ENCODE measurements around the gene MRAP. TPM values are rescaled to one million over a fixed set of nuclear protein-coding genes. Genes with fewer than 3 reads are reported as not detected.
"Not testable (repeated sequence)": the region's sequence is repeated elsewhere in the genome, so short reads cannot be mapped to it uniquely, and the experiment has no call there.

MRAP gene
- not detected in 2 replicates for total RNA-seq

DNA sequence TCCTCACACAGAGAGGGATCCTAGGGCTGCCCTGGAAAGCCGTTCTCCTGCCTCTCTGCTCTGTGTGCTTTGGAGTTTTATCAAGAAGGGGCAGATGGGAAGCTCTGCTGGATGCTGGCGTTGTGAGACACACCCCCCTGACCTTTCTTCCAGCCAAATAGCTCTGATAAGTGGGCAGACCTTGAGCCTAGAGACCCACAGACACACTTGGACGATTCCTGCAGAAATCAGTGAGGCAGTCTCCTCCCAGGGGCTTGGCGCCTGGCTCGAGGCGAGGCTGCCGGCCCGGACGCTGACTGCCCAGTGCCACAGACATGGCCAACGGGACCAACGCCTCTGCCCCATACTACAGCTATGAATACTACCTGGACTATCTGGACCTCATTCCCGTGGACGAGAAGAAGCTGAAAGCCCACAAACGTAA lies at the start of gene MRAP:
TSS of gene MRAP (plus strand) at position 198 of the 424 bp plus-strand sequence. CDS start at position 315, 117 bp downstream.
- intact Hi-C loops (cut with micrococcal nuclease), result no loop called here
- no peaks in the 10 kb centered on the region for H3K4me1 Mint-ChIP-seq (ENCODE audit: low read depth)
- H3K27ac Mint-ChIP-seq, result no peak within 1 kb of the TSS
- peaks cover 4% of the 10 kb centered on the region for H3K36me3 Mint-ChIP-seq (ENCODE audit: low read depth)
- no peak within 1 kb of the TSS for H3K4me3 Mint-ChIP-seq (ENCODE audit: low read depth)
- no peak for DNase-seq (ENCODE audit: low spot score)
- H3K27me3 Mint-ChIP-seq (ENCODE audit: low read depth), result no peaks in the 10 kb centered on the region
- no peaks in the 10 kb centered on the region for H3K9me3 Mint-ChIP-seq

DNA sequence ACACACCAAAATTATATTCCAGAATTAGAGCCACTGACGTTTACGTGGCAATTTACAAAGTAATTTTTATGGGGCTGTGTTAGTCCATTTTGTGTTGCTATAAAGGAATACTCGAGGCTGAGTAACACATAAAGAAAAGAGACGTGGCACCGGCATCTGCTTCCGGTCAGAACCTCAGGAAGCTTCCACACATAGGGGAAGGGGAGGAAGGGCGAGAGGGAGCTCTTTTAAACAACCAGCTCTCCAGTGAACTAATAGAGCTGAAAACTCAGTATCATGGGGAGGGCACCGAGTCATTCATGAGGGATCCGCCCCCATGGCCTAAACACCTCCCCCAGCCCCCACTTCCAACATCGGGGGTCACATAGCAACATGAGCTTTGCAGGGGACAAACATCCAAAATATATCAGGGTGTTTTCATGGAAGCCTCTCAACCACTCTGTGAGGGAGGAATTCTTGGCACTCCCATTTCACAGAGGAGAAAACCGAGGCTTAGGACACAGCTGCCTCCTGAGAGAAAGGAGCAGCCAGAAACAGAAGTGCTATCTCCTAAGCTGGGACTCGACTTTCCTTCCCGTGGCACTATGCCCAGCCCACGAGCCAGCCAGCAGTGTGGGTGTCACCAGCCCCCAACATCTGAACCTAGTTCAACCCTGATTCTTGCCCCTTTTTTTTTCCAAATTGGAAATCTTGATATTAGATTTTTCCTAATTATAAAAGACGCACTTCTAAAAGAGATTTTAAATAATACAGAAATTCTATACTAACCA lies 49.0 kb upstream of the MRAP start:
- Mint-ChIP-seq H3K27ac (no peak overlapping the region), H3K4me3 (ENCODE audit: low read depth) (no peak overlapping the region), H3K36me3 (ENCODE audit: low read depth) (no peaks in the 10 kb centered on the region), H3K4me1 (ENCODE audit: low read depth) (no peaks in the 10 kb centered on the region), H3K9me3 (peaks cover 13% of the 10 kb centered on the region), H3K27me3 (ENCODE audit: low read depth) (peaks cover 16% of the 10 kb centered on the region)
- no peak for DNase-seq (ENCODE audit: low spot score)
- intact Hi-C loops (cut with micrococcal nuclease), result no loop called here

DNA sequence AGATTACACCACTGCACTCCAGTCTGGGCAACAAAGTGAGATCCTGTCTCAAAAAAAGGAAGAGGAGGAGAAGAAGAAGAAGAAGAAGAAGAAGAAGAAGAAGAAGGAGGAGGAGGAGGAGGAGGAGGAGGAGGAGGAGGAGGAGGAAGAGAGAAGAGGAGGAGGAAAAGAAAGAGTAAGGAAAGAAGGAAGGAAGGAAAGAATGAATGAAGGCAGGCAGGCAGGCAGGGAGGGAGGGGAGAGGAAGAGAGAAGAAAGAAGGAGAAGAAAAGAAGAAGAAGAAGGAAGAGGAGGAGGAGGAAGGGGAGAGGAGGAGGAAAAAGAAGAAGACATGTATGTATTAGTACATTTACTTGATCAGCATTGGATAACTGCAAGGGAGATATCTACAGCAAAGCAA lies 46.5 kb upstream of the MRAP start:
- Mint-ChIP-seq H3K4me1 (ENCODE audit: low read depth) (no peaks in the 10 kb centered on the region), H3K36me3 (ENCODE audit: low read depth) (no peaks in the 10 kb centered on the region), H3K9me3 (peaks cover 13% of the 10 kb centered on the region), H3K27me3 (ENCODE audit: low read depth) (peaks cover 3% of the 10 kb centered on the region), H3K4me3 (ENCODE audit: low read depth) (no peak overlapping the region), H3K27ac (no peak overlapping the region)
- intact Hi-C loops (cut with micrococcal nuclease), result no loop called here
- DNase-seq (ENCODE audit: low spot score), result no peak

DNA sequence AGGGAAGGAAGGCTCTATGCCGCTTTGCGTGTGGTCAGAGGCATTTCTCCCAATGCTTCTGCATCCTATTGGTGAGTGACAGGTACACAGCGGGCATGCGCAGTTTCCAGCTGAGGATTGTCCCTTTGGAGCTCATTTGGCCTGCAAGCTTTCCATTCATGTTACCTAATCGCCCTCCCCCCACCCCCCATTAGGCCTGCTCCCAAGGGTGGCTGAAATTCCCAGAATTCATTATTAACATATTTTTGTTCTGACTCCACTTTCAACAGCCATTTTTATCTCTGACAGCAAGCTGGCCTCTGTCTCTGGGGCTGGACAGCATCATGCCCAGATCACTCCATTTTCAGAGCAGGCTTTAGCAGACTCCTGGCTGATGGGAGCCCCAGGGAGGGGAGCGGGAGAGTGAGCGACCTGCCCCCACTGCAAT lies 45.4 kb upstream of the MRAP start:
- H3K27ac Mint-ChIP-seq, result no peak overlapping the region
- no peak for DNase-seq (ENCODE audit: low spot score)

DNA sequence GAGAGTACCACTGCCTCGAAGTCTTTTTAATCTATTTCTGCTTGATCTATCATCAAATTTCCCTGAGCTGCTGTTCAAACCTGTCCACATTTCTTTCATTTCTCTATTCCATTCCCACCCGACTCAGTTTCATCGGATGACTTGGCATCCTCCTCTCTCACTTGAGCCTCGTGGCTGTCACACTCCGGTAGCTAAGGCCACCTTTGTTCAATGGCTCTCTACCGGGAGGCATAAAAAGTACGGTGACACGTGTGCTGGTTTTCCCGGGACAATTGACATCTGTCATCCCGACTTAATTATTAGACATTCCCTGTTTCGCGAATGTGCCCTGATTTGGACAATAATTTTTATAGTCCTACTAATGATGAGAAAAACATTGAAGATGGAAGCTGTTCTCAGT lies 42.4 kb upstream of the MRAP start:
- no peak overlapping the region for H3K27ac Mint-ChIP-seq
- DNase-seq (ENCODE audit: low spot score), result no peak
- intact Hi-C loops (cut with micrococcal nuclease), result no loop called here

More for the DNA sequence above, 45.4 kb upstream of the MRAP start:
- H3K4me1 Mint-ChIP-seq (ENCODE audit: low read depth), result no peaks in the 10 kb centered on the region
- H3K4me3 Mint-ChIP-seq (ENCODE audit: low read depth), result no peak overlapping the region
- peaks cover 13% of the 10 kb centered on the region for H3K9me3 Mint-ChIP-seq
- no peaks in the 10 kb centered on the region for H3K36me3 Mint-ChIP-seq (ENCODE audit: low read depth)
- peaks cover 2% of the 10 kb centered on the region for H3K27me3 Mint-ChIP-seq (ENCODE audit: low read depth)
- intact Hi-C loops (cut with micrococcal nuclease), result no loop called here

DNA sequence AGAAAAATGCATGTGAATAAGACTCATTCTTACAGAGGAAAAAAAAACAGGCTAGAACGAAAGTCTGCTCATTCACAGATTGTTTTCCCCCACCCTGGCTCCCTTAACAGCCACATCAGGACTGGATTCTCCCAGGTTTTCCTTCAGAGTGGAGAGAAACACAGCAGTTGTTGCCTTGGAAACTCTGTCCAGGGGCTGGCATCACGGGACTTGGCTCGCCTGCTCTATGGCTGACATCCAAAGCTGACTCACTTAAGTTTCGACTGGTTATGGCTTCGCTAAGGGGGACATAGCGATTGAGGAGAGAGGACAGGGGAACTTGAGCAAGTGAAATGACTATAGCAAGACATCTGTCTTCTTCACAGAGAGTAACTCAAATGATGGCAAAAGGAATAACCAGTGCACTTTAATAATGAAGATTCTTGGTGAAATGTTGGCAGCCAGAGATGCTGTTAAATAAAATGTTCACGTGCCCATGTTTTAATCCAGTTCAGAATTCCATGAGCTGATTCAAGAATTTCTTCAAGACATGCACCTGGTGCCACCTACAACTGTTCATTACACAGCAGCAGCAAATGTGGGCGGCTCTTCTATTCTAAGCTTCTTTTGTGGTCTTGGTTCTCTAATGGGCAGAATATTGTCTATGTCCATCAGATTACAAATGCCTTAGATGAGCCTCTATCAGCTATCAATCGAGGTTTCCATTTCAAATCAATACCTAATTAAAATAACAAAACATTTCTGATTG lies 41.6 kb upstream of the MRAP start:
- Mint-ChIP-seq H3K27me3 (ENCODE audit: low read depth) (no peaks in the 10 kb centered on the region), H3K4me3 (ENCODE audit: low read depth) (no peak overlapping the region), H3K9me3 (no peaks in the 10 kb centered on the region), H3K27ac (no peak overlapping the region), H3K4me1 (ENCODE audit: low read depth) (no peaks in the 10 kb centered on the region), H3K36me3 (ENCODE audit: low read depth) (no peaks in the 10 kb centered on the region)
- intact Hi-C loops (cut with micrococcal nuclease), result no loop called here
- no peak for DNase-seq (ENCODE audit: low spot score)

More for the DNA sequence above, 42.4 kb upstream of the MRAP start:
- peaks cover 4% of the 10 kb centered on the region for H3K9me3 Mint-ChIP-seq
- H3K27me3 Mint-ChIP-seq (ENCODE audit: low read depth), result no peaks in the 10 kb centered on the region
- H3K36me3 Mint-ChIP-seq (ENCODE audit: low read depth), result no peaks in the 10 kb centered on the region
- H3K4me3 Mint-ChIP-seq (ENCODE audit: low read depth), result no peak overlapping the region
- H3K4me1 Mint-ChIP-seq (ENCODE audit: low read depth), result no peaks in the 10 kb centered on the region

DNA sequence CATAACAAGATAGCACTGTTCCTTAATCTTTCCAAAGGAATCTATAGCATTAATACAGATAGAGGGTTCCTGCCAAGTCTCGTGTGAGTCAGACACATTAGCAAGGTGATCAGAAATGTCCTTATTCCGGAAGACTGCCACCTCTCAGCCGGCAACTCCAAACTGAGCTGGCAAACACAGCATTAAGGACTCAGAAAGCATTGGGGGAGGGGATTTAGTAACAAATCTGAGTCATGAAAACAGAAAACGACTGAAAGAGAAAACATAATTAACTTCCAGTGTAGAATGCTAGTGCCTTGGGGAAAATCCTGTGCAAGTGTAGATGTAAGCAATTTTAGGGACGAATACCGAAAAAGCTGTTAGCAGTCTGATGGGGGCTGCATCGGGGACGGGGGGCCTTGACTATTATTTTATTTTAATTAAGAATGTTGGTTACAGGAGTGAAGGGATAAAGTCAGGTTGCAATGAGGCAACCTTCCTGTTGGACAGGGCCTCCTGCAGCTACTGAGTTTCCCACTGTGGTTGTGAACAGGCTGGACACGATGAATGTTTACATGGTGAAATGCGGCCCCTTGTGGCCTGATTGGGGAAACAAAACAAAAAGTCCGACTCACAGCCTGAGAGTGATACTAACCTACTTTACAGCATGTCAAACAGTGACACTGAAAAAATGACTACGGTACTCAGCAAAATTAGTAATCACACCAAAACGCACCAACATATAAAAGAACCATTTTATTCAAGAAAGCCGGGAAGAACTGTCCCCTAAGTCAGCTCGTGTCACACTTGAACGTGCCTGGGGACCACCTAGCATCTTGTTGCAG lies 40.5 kb upstream of the MRAP start:
- intact Hi-C loops (cut with micrococcal nuclease), result loop anchor here (1.0 to 2.0 kb wide), 2 partner anchors 385 to 392 kb away; partner anchors contain the start of gene HUNK
- Mint-ChIP-seq H3K27me3 (ENCODE audit: low read depth) (no peaks in the 10 kb centered on the region), H3K4me1 (ENCODE audit: low read depth) (no peaks in the 10 kb centered on the region), H3K27ac (no peak overlapping the region), H3K36me3 (ENCODE audit: low read depth) (no peaks in the 10 kb centered on the region), H3K9me3 (no peaks in the 10 kb centered on the region), H3K4me3 (ENCODE audit: low read depth) (no peak overlapping the region)
- no peak for DNase-seq (ENCODE audit: low spot score)

DNA sequence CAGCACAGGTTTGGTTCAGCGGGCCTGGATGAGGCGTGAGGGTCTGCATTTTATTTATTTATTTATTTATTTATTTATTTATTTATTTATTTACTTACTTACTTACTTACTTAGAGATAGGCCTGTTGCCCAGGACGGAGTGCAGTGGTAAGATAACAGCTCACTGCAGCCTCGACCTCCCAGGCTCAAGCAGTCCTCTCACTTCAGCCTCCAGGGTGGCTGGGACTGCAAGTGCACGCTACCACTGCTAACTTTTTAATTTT lies 39.9 kb upstream of the MRAP start:
- H3K9me3 Mint-ChIP-seq; DNase-seq (ENCODE audit: low spot score); H3K27me3 Mint-ChIP-seq (ENCODE audit: low read depth): not testable (repeated sequence)

DNA sequence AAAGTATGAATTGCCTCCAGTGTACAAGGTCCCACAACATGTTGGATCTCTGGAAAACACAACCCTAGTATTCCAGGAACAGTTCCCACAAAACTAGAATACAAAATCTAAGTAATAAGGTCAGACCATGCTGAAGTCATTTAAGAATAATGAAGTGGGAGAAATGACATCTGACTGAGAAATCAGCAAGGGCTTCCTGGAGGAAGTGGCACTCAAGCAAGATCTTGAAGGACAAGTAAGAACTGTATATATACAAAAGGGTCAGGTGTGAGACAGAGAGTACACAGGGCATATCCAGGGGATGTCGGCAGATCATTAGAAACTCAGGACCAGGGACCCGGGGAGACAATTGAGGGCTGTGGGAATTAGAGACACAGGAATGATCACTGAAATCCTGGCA lies 38.5 kb upstream of the MRAP start:
- Mint-ChIP-seq H3K36me3 (ENCODE audit: low read depth) (no peaks in the 10 kb centered on the region), H3K27me3 (ENCODE audit: low read depth) (no peaks in the 10 kb centered on the region), H3K4me3 (ENCODE audit: low read depth) (no peak overlapping the region), H3K27ac (no peak overlapping the region), H3K4me1 (ENCODE audit: low read depth) (no peaks in the 10 kb centered on the region), H3K9me3 (no peaks in the 10 kb centered on the region)
- intact Hi-C loops (cut with micrococcal nuclease), result no loop called here
- no peak for DNase-seq (ENCODE audit: low spot score)

More for the DNA sequence above, 39.9 kb upstream of the MRAP start:
- intact Hi-C loops (cut with micrococcal nuclease), result loop anchor here (1.0 to 2.0 kb wide), 2 partner anchors 386 to 392 kb away; partner anchors contain the start of gene HUNK
- H3K27ac Mint-ChIP-seq; H3K36me3 Mint-ChIP-seq (ENCODE audit: low read depth); H3K4me1 Mint-ChIP-seq (ENCODE audit: low read depth); H3K4me3 Mint-ChIP-seq (ENCODE audit: low read depth): not testable (repeated sequence)

DNA sequence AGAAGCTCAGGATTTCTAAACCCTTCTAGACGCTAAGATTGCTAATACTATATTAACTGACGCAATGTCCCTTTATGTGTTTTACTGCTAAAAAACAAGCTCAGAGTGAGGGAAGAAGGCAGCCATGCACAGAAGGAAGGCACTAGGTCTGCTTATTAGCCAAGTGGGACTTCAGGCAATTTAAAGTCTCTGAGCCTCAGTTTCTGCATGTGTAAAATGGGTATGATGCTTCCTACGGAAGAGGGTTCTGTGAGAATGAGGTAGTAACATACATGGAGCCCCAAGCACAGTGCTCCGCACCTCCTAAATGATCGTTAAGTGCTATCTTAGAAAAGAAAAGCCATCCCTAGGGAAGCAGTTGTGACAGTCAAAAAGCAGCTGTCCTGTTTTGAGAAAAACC lies 36.7 kb upstream of the MRAP start:
- H3K4me1 Mint-ChIP-seq (ENCODE audit: low read depth), result no peaks in the 10 kb centered on the region
- DNase-seq (ENCODE audit: low spot score), result no peak
- H3K9me3 Mint-ChIP-seq, result no peaks in the 10 kb centered on the region
- no peaks in the 10 kb centered on the region for H3K27me3 Mint-ChIP-seq (ENCODE audit: low read depth)
- intact Hi-C loops (cut with micrococcal nuclease), result no loop called here
- no peak overlapping the region for H3K27ac Mint-ChIP-seq
- H3K36me3 Mint-ChIP-seq (ENCODE audit: low read depth), result peaks cover 7% of the 10 kb centered on the region
- H3K4me3 Mint-ChIP-seq (ENCODE audit: low read depth), result no peak overlapping the region

DNA sequence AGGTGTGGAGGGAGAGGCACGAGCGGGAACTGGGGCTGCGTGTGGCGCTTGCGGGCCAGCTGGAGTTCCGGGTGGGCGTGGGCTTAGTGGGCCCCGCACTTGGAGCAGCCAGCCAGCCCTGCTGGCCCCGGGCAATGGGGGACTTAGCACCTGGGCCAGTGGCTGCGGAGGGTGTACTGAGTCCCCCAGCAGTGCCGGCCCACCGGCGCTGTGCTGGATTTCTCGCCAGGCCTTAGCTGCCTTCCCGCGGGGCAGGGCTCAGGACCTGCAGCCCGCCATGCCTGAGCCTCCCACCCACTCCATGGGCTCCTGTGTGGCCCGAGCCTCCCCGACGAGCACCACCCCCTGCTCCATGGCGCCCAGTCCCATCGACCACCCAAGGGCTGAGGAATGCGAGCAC lies 33.3 kb upstream of the MRAP start:
- H3K27me3 Mint-ChIP-seq (ENCODE audit: low read depth); DNase-seq (ENCODE audit: low spot score); H3K9me3 Mint-ChIP-seq; H3K27ac Mint-ChIP-seq; H3K4me3 Mint-ChIP-seq (ENCODE audit: low read depth); H3K4me1 Mint-ChIP-seq (ENCODE audit: low read depth); intact Hi-C loops (cut with micrococcal nuclease): not testable (repeated sequence)
- H3K36me3 Mint-ChIP-seq (ENCODE audit: low read depth), result peaks cover 15% of the 10 kb centered on the region

DNA sequence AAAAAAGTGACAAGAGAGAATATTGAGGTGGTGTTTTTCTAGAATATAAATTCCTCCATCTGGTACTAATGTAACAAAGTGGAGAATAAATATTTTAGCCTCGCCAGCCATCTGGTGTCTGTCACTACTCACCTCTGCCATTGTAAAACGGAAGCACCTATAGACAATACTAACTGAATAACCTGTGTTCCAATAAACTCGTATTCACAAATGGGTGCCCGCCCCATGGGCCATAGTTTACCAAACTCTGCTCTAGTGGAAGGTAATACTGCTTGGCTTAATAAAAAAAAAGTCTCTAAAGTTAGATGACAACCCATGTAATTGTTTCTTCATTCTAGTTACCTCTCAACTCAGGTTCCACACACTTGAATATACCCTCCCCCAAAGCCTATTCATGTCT lies 27.9 kb upstream of the MRAP start:
- Mint-ChIP-seq H3K9me3 (no peaks in the 10 kb centered on the region), H3K4me1 (ENCODE audit: low read depth) (peaks cover under 1% of the 10 kb centered on the region), H3K27me3 (ENCODE audit: low read depth) (no peaks in the 10 kb centered on the region), H3K4me3 (ENCODE audit: low read depth) (no peak overlapping the region), H3K27ac (no peak overlapping the region), H3K36me3 (ENCODE audit: low read depth) (peaks cover 38% of the 10 kb centered on the region)
- DNase-seq (ENCODE audit: low spot score), result no peak
- intact Hi-C loops (cut with micrococcal nuclease), result loop anchor here (10.0 kb wide), 1 partner anchor 606 kb away; no protein-coding TSS in a partner anchor
